ENCODE results near the gene BLOC1S6.

DNA sequence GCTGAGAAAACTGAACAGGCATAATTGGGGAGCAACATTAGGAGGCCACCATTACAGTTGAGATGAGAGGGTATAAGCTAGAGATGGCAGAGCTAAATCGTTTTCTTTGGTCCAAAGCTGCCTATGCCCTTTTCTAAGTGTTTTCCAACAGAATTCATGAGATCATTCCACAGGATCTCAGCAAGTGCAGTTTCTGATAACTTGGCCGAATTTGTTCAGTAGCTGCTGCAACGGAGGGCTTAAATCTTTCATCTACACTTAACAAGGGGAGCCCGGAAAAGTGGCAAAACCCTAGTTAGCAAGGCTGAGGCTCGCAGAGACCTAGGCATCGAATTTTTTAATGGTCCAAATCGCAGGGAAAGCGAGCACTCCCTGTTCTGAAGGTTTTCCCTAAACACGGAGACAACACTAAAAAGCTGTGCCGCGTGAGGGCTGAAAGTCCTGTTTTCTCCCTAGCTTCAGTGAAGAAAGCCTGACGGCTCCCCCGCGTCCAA, 531 bp upstream of the BLOC1S6 start:
- TF ChIP-seq, protein P1, sequence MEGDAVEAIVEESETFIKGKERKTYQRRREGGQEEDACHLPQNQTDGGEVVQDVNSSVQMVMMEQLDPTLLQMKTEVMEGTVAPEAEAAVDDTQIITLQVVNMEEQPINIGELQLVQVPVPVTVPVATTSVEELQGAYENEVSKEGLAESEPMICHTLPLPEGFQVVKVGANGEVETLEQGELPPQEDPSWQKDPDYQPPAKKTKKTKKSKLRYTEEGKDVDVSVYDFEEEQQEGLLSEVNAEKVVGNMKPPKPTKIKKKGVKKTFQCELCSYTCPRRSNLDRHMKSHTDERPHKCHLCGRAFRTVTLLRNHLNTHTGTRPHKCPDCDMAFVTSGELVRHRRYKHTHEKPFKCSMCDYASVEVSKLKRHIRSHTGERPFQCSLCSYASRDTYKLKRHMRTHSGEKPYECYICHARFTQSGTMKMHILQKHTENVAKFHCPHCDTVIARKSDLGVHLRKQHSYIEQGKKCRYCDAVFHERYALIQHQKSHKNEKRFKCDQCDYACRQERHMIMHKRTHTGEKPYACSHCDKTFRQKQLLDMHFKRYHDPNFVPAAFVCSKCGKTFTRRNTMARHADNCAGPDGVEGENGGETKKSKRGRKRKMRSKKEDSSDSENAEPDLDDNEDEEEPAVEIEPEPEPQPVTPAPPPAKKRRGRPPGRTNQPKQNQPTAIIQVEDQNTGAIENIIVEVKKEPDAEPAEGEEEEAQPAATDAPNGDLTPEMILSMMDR (IDR thresholded peaks at IDR 0.05 in 8 of 11, conservative IDR thresholded peaks at IDR 0.05 in 3 of 11), result no peak
- TF ChIP-seq POLR2A (IDR thresholded peaks at IDR 0.05), result no peak
- TF ChIP-seq POLR2AphosphoS5 (IDR thresholded peaks at IDR 0.05), result no peak
